ENCODE data around the gene C1orf174.

C1orf174 gene

GRCh38 chr1:3864884-3865283 lies 35.2 kb downstream of the C1orf174 start:
- DNase-seq: no peak

GRCh38 chr1:3863231-3863935 lies 36.7 kb downstream of the C1orf174 start:
- DNase-seq: no peak

DNA sequence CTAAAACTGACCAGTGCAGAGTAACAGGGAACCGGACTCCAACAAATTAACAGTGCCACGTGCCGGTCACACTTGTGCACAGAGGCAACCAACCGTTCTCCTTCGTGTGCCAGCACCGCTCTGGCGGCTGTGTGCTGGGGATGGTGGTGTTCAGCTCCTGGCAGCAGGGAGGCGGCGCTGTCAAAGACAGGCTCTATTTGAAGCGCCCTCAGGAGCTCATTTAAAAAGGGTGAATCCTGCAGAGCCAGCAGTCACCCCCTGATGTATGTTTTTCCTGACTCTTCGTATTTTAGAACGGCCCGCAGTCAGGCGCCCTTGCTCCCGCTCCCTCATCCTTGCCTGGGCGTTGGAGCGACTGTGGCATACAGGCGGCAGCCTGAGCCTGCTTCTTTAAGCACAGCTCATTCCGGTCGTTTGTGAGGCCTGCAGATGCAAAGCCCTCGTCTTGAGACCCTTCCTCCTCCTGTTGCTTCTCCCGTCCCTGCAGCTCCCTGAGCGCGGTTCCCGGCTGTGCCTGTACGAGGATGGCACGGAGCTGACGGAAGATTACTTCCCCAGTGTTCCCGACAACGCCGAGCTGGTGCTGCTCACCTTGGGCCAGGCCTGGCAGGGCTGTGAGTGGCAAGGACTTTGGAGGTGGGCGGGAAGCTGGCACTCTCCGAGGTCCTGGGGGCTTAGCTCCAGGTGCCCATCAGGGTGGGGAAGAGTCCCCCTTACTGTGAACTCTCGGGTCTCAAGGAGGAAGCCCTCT lies 41.7 kb downstream of the C1orf174 start:
- peak; percentile 25 for DNase-seq

- DNase-seq: no peak
These were observed 42.3 kb downstream of the C1orf174 start for GRCh38 chr1:3857791-3858129.

GRCh38 chr1:3856923-3857790 lies 42.9 kb downstream of the C1orf174 start, which contains the start of the genes CEP104 and DFFB:
Gene CEP104, minus strand, starts transcription at chr1:3857211. Its CDS starts 4,804 bp downstream, at chr1:3852407.
Gene DFFB, plus strand, starts transcription at chr1:3857476. Its CDS starts 128 bp downstream, at chr1:3857604.
- DNase-seq: peak; percentile 80

GRCh38 chr1:3852711-3853485 lies 47.2 kb downstream of the C1orf174 start:
- no peak for DNase-seq

DNA sequence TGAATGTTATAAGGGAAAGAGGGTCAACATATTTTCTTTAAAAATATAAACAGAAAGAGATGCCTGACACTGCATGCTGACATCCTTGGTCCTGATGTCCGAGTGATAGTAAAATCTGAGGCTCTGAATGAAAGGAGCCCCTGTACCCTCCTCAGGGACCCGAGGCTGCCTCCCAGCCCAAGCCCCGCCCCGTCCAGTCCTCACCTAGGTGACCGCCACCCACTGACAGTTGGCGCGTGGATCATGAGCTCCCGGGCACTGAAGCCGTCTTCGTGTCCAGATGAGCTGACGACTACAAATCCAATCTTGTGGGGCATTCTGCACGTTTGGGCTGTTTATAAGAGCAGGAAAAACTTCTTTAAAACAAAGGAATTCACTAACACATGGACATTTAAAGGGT lies 48.0 kb downstream of the C1orf174 start:
- no peak for DNase-seq

DNA sequence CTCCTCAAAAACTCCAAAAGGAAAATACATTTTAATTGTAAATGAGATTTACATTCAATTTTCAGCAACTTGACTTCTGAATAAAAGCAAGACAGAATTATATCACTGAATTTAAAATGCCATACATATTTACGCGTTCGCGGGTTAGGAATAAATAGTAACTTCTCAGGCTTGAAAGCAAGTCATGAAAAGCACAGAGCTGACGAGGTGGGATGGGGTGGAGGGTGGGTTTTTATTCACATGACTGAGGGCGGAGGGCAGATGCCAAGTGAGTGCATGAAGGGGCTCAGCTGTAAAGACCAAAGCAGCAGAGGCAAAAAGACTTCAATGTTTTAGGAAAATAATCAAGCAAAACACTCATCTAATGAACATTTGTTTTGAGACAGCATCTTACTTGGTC lies 48.8 kb downstream of the C1orf174 start:
- no peak for DNase-seq

- no peak for DNase-seq
These were observed 49.2 kb downstream of the C1orf174 start for GRCh38 chr1:3850857-3851256.

DNA sequence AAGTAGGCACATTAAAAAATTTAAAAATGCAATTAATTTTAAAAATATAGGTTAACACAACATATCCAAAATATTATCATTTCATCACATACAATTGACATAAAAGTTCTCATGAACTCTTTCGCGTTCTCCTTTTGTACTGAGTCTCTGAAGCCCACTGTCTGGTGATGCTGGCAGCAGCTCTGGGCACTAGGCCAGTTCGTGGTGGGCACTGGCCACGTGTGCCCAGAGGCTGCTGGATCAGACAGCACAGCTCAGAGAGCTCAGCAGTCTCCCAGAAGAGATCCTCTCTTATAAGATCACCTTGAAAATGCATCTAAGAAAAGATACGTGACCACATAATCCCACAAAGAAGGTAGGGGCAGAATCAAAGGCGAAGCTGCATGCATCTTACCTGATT lies 53.0 kb downstream of the C1orf174 start:
- DNase-seq: no peak

DNA sequence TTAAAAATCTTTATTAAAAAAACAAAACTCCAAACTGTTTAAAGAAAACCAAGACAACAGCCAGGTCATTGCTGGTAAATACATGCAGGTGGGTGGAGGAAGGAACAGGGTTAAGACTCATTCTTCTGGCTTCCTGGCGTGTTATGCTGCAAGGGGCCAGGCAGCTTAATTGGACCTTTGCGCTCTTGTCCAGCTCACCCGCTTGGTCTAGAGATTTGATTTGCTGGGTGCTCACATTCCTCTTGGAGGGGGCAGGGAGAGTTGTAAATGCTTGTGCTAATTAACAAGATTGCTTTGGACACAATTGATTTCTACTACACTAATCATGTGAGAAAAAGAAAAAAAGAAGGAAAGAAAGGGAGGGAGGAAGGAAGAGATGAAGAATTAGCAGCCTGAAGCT lies 53.5 kb downstream of the C1orf174 start:
- DNase-seq: no peak

DNA sequence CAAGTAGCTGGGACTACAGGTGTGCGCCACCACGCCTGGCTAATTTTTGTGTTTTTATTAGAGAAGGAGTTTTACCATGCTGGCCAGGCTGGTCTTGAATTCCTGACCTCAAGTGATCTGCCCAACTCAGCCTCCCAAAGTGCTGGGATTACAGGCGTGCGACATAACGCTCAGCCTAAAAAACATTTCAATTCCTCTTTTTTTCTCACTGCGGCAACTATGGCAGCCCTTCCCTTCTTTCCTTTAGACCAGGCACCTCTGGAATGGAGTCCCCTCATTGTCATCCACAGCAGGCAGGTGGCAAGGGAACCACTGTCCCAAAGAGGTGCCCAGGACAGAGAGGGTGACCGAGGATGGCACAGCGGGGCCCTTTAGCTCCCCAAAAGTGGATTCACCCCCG lies 57.2 kb downstream of the C1orf174 start:
- DNase-seq: no peak

- no peak for DNase-seq
These were observed 58.6 kb downstream of the C1orf174 start for GRCh38 chr1:3841491-3841890.

Measured in fibroblast of skin of right quadriceps (primary cell).